Right ventricle myocardium superior (tissue), 1 donor: ENCODE results near the gene POU2AF1. TPM values are rescaled to one million over a fixed set of nuclear protein-coding genes. Genes with fewer than 3 reads are reported as not detected.

Source experiments
- ATAC-seq: fragments of 200-7000 bp; cut with Tn5 transposase; one replicate; pipeline ENCODE4 v1.9.1; 2020; ENCODE audit warnings: mild to moderate bottlenecking; ENCODE audit not compliant: poor library complexity
- DNase-seq: peaks from one replicate; pipeline ENCODE4 v3.0.0-alpha.2; 2020
- intact Hi-C: fragments of 100-400 bp; cut with DNase I; formaldehyde crosslinking; loops from one replicate; pipeline ENCODE4 v1.11.2; 2022
- microRNA-seq: library from miRNA; unstranded; fragments of <30 nt; microRNA quantifications from one replicate; pipeline ENCODE4 v1.2.0, GENCODE V29; 2020
- total RNA-seq: library from RNA; stranded (reverse); fragmentation: NEBNext Ultra II Directional; extraction: Animal tissue kit (Norgen Biotek cat#: 25700); gene quantifications from one replicate; pipeline ENCODE4 v1.2.1, GENCODE V29; 2021
- donor health status: DM: no; HTN: yes; CAD: no; lungs with severe emphysema.

Gene POU2AF1
- total RNA-seq, 1 donor from 2014 or later, result 0.27 TPM

DNA sequence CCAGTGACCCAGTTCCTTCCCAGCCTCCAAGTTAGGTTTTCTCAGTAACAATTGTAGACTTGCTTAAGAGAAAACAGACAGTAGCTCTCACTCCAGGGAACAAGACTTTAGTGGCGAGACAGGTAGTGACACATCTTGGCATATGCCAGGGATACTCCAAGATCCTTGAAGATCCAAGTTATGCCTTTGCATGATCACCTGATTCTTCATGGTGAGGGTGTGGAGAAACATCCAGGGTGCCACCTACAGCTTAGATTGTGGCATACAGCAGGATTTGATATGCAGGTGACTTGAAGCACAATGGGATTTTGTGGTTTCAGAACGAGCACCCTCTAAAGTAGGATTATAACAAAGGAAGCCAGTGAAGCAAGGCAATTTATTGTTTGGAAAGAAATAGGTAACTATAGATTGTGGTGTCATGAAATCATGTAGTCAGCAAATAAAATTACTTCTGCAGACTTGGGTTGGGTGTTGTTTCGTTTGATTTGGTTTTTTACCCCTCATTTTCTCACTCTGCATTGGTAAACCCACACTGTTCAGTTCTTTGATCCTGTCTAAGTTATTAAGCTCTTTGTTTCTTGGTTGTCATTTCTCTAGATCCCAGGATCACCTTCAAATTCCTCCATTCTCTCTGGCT lies 71.5 kb downstream of the POU2AF1 start:
- intact Hi-C loops, result loop anchor here (5.0 kb wide), 1 partner anchor 115 kb away; no protein-coding TSS in a partner anchor
- ATAC-seq (no peak), DNase-seq (no peak)

DNA sequence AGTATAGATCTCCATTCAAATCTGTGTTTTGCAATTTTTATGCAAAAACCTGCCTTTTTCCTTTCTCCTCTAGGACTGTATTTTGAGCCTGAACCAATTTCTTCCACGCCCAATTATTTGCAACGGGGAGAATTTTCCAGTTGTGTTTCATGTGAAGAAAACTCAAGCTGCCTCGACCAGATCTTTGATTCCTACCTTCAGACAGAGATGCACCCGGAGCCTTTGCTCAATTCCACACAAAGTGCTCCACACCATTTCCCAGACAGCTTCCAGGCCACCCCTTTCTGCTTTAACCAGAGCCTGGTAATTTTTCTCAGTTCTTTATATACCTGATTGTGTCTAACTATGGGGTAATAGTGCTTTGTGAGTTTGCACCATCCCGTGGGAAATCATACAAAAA lies 72.8 kb downstream of the POU2AF1 start:
- ATAC-seq, result no peak
- intact Hi-C loops, result loop anchor here (5.0 kb wide), 1 partner anchor 116 kb away; no protein-coding TSS in a partner anchor
- DNase-seq, result no peak

DNA sequence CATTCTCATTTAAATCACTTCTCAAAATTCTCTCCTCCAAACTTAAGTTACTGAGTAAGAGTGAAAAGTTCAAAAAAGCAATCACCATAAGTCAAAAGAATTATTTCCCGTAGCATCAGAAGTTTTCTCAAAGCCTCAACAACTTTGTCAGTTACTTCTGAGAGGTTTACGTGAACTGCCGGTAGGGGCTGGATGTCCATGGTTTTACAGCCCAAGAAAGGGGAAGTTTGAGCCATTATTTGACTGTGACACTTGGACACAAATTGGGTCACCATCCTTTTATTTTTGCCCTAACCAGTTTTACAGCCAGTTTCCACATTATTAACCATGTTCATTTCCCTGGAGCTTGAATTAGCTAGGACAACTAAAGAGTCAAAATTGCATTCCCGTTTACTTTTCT lies 73.2 kb downstream of the POU2AF1 start:
- intact Hi-C loops, result loop anchor here (5.0 kb wide), 1 partner anchor 116 kb away; no protein-coding TSS in a partner anchor

DNA sequence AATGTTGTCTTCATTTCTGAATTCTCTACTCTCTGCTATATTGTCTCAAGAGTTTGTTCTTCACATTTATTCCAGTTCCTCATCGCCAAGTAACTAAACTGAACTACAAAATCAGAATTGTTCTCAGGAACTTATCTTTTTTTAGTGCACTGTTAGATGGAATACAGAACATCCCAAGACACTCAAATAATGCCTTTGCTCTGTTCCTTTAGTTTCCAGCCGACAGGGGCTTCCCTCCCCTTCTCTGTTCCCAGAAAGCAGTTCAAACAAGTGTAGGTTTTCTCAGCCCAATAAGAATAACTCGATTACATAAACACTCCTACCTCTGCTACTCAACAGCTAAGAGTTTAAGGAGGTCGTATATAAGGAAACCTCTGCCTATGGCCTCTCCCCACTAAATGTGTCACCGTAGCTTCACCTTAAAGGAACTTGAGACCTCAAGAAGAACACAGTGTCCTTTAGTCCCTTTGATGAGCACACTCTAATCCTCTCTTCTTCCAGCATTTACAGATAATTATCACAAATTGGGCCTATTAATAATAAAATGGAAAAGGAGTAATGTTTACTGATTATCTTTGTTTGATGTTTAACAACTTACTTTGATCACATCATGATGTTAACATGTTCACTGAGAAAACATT lies 73.8 kb downstream of the POU2AF1 start:
- intact Hi-C loops, result loop anchor here (5.0 kb wide), 1 partner anchor 117 kb away; no protein-coding TSS in a partner anchor
- DNase-seq, result no peak
- no peak for ATAC-seq

More for the DNA sequence above, 73.2 kb downstream of the POU2AF1 start:
- no peak for ATAC-seq
- no peak for DNase-seq

DNA sequence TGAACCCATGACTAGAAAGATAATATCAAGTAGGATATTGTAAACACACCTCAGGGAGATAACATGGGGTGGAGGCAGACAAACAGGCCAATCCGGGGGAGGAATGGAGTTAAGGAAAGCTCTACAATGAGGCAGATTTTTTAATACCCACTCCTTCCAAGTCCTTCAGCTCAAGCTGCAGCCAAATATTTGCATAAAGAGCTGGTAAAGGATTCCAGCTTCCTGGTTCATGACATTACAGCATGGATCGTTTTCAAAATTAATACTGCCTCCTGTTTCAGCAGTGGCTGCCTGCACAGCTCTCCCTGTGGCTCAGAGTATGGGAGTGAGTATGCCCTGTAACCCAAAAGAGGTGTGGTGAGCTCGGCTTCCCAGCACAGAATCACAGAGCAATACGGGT lies 75.6 kb downstream of the POU2AF1 start:
- no peak for ATAC-seq
- intact Hi-C loops, result no loop called here
- DNase-seq, result no peak

DNA sequence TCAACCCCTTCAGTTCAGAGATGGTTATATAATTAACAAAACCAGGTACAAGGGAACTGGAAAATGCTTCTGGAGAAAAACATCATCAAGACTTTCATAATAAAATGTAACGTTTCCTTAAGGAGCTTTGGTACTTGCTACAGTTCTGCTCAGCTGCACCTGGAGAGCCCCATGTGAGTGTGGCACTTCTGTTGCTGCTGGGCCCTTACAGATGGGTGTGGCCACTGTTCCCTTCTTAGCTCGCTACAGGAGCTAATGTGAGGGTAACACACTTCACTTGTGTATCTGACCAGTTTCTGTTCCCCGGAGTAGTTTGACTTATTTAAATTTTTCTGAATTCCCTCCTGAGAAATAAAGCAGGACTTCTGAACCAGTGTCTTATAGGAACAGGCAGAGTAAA lies 76.8 kb downstream of the POU2AF1 start:
- intact Hi-C loops, result no loop called here
- DNase-seq, result no peak
- no peak for ATAC-seq

Small RNA genes within 50 kb of the gene (microRNA-seq; reads per million reads assigned to microRNA genes)
- not detected for gene MIR4491

Other genes with a start within 250 kb of the POU2AF1 start
- not detected for gene POU2AF2, start 133.6 kb downstream of the POU2AF1 start, total RNA-seq
- gene POU2AF3, start 80.7 kb downstream of the POU2AF1 start, total RNA-seq, result 1.0 TPM
- not detected for gene BTG4, start 133.1 kb upstream of the POU2AF1 start, total RNA-seq
- gene HOATZ, start 135.5 kb upstream of the POU2AF1 start, total RNA-seq, result not detected
- gene LAYN, start 161.4 kb upstream of the POU2AF1 start, total RNA-seq, result 3.0 TPM
- 15.1 TPM for gene SIK2, start 223.2 kb upstream of the POU2AF1 start, total RNA-seq